NCI-H1092 treated with DMSO at 0.1 percent for 48 hours (cell line): ENCODE data around the gene NT5C.

Source experiments
- DNase-seq: peaks from one replicate; lab custom pipeline; 2025; lab: John Stamatoyannopoulos, UW

The NT5C gene

GRCh38 chr17:75093548-75094158, 37.9 kb downstream of the NT5C start:
- no peak for DNase-seq

GRCh38 chr17:75091855-75092327, 39.7 kb downstream of the NT5C start:
- no peak for DNase-seq

GRCh38 chr17:75090871-75091854, 40.4 kb downstream of the NT5C start:
- no peak for DNase-seq

- no peak for DNase-seq
Observed at GRCh38 chr17:75088465-75089417, 42.8 kb downstream of the NT5C start.

GRCh38 chr17:75087558-75088453, 43.7 kb downstream of the NT5C start, which contains the start of gene SLC16A5:
SLC16A5 (plus strand) TSS chr17:75087954; CDS start chr17:75093637, 5,683 bp downstream.
- no peak for DNase-seq

GRCh38 chr17:75087182-75087557, 44.4 kb downstream of the NT5C start:
- DNase-seq = no peak

GRCh38 chr17:75086496-75087181, 44.9 kb downstream of the NT5C start:
- no peak for DNase-seq

- no peak for DNase-seq
Observed at GRCh38 chr17:75084039-75084660, 47.4 kb downstream of the NT5C start.

GRCh38 chr17:75082683-75083082, 48.9 kb downstream of the NT5C start:
- DNase-seq = no peak

- DNase-seq = no peak
Observed at GRCh38 chr17:75081611-75082540, 49.7 kb downstream of the NT5C start.
